ENCODE measurements around the gene HGFAC. TPM values are rescaled to one million over a fixed set of nuclear protein-coding genes. Genes with fewer than 3 reads are reported as not detected.

Gene HGFAC
- total and polyA plus RNA-seq, 4 experiments from 2014 or later: 0.17 TPM; not detected in 3

GRCh38 chr4:3429651-3430050 is 12.1 kb upstream of the HGFAC start:
- Mint-ChIP-seq H3K9me3 (no peaks in the 10 kb centered on the region), H3K27ac (no peak overlapping the region), H3K27me3 (no peaks in the 10 kb centered on the region), H3K36me3 (peaks cover 0 to 4% of the 10 kb centered on the region in 2 donors), H3K4me3 (no peak overlapping the region), H3K4me1 (no peaks in the 10 kb centered on the region)
- Histone ChIP-seq H3K36me3 (ENCODE audit: insufficient read depth, low read length) (no peaks in the 10 kb centered on the region), H3K27me3 (ENCODE audit: insufficient read depth, low read length) (no peaks in the 10 kb centered on the region), H3K4me3 (ENCODE audit: low read length in 2 of 2) (no peak overlapping the region), H3K4me1 (ENCODE audit: insufficient read depth, low read length) (no peaks in the 10 kb centered on the region), H3K9me3 (ENCODE audit: control insufficient read depth in 1 of 2, low read length in 2 of 2) (no peaks in the 10 kb centered on the region), H3K27ac (ENCODE audit: low read depth, low read length) (no peak overlapping the region)
- intact Hi-C loops (cut with micrococcal nuclease): no loop called here
- CTCF ChIA-PET (ENCODE audit: partially characterized antibody): no interaction called here
- POLR2A ChIA-PET (ENCODE audit: partially characterized antibody): no interaction called here
- no peak for DNase-seq

DNA sequence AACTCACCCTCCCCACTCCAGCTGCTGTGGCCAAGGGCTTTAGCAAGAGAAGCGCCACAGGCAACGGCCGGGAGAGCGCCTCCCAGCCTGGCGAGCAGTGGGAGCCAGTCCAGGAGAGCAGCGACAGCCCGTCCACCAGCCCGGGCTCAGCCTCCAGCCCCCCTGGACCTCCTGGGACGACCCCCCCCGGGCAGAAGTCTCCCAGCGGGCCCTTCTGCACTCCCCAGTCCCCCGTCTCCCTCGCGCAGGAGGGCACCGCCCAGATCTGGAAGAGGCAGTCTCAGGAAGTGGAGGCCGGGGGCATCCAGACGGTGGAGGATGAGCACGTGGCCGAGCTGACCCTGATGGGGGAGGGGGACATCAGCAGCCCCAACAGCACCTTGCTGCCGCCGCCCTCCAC is 11.2 kb upstream of the HGFAC start:
- ChIA-PET POLR2A (ENCODE audit: partially characterized antibody) (no interaction called here), CTCF (ENCODE audit: partially characterized antibody) (no interaction called here)
- H3K4me3 Mint-ChIP-seq: no peak overlapping the region
- no peaks in the 10 kb centered on the region for H3K9me3 ChIP-seq (ENCODE audit: control insufficient read depth in 1 of 2, low read length in 2 of 2)
- H3K4me3 ChIP-seq (ENCODE audit: low read length in 2 of 2): no peak overlapping the region
- no peaks in the 10 kb centered on the region for H3K36me3 ChIP-seq (ENCODE audit: insufficient read depth, low read length)
- no peak overlapping the region for H3K27ac Mint-ChIP-seq
- H3K4me1 ChIP-seq (ENCODE audit: insufficient read depth, low read length): no peaks in the 10 kb centered on the region
- H3K36me3 Mint-ChIP-seq: peaks cover 0 to 4% of the 10 kb centered on the region in 2 donors
- no peaks in the 10 kb centered on the region for H3K4me1 Mint-ChIP-seq
- no peak overlapping the region for H3K27ac ChIP-seq (ENCODE audit: low read depth, low read length)
- H3K27me3 Mint-ChIP-seq: no peaks in the 10 kb centered on the region
- no peaks in the 10 kb centered on the region for H3K9me3 Mint-ChIP-seq
- H3K27me3 ChIP-seq (ENCODE audit: insufficient read depth, low read length): no peaks in the 10 kb centered on the region
- intact Hi-C loops (cut with micrococcal nuclease): no loop called here
- DNase-seq: no peak

- Histone ChIP-seq H3K4me3 (ENCODE audit: low read length in 2 of 2) (no peak overlapping the region), H3K27me3 (ENCODE audit: insufficient read depth, low read length) (no peaks in the 10 kb centered on the region), H3K4me1 (ENCODE audit: insufficient read depth, low read length) (no peaks in the 10 kb centered on the region), H3K9me3 (ENCODE audit: control insufficient read depth in 1 of 2, low read length in 2 of 2) (no peaks in the 10 kb centered on the region), H3K27ac (ENCODE audit: low read depth, low read length) (no peak overlapping the region), H3K36me3 (ENCODE audit: insufficient read depth, low read length) (no peaks in the 10 kb centered on the region)
- Mint-ChIP-seq H3K9me3 (no peaks in the 10 kb centered on the region), H3K4me1 (no peaks in the 10 kb centered on the region), H3K4me3 (no peak overlapping the region), H3K27me3 (no peaks in the 10 kb centered on the region), H3K36me3 (peaks cover 0 to 4% of the 10 kb centered on the region in 2 donors), H3K27ac (no peak overlapping the region)
- ChIA-PET CTCF (ENCODE audit: partially characterized antibody) (no interaction called here), POLR2A (ENCODE audit: partially characterized antibody) (no interaction called here)
- intact Hi-C loops (cut with micrococcal nuclease): no loop called here
- no peak for DNase-seq
Observed at GRCh38 chr4:3431446-3431993, 10.2 kb upstream of the HGFAC start.

- ChIA-PET CTCF (ENCODE audit: partially characterized antibody) (no interaction called here), POLR2A (ENCODE audit: partially characterized antibody) (no interaction called here)
- Mint-ChIP-seq H3K9me3 (no peaks in the 10 kb centered on the region), H3K27me3 (no peaks in the 10 kb centered on the region), H3K36me3 (peaks cover 0 to 4% of the 10 kb centered on the region in 2 donors), H3K4me1 (no peaks in the 10 kb centered on the region), H3K4me3 (no peak overlapping the region), H3K27ac (no peak overlapping the region)
- H3K27ac ChIP-seq (ENCODE audit: low read depth, low read length): no peak overlapping the region
- no peaks in the 10 kb centered on the region for H3K36me3 ChIP-seq (ENCODE audit: insufficient read depth, low read length)
- DNase-seq: no peak
- intact Hi-C loops (cut with micrococcal nuclease): no loop called here
- H3K4me3 ChIP-seq (ENCODE audit: low read length in 2 of 2): no peak overlapping the region
- H3K9me3 ChIP-seq (ENCODE audit: control insufficient read depth in 1 of 2, low read length in 2 of 2): no peaks in the 10 kb centered on the region
- H3K27me3 ChIP-seq (ENCODE audit: insufficient read depth, low read length): no peaks in the 10 kb centered on the region
- H3K4me1 ChIP-seq (ENCODE audit: insufficient read depth, low read length): no peaks in the 10 kb centered on the region
Observed at GRCh38 chr4:3432381-3432790, 9.4 kb upstream of the HGFAC start.

GRCh38 chr4:3433138-3433869 is 8.5 kb upstream of the HGFAC start:
- Mint-ChIP-seq H3K4me1 (no peaks in the 10 kb centered on the region), H3K27me3 (no peaks in the 10 kb centered on the region), H3K36me3 (peaks cover 0 to 3% of the 10 kb centered on the region in 2 donors), H3K9me3 (no peaks in the 10 kb centered on the region), H3K4me3 (no peak overlapping the region), H3K27ac (no peak overlapping the region)
- Histone ChIP-seq H3K4me3 (ENCODE audit: low read length in 2 of 2) (no peak overlapping the region), H3K9me3 (ENCODE audit: control insufficient read depth in 1 of 2, low read length in 2 of 2) (no peaks in the 10 kb centered on the region), H3K4me1 (ENCODE audit: insufficient read depth, low read length) (no peaks in the 10 kb centered on the region), H3K27ac (ENCODE audit: low read depth, low read length) (no peak overlapping the region), H3K36me3 (ENCODE audit: insufficient read depth, low read length) (no peaks in the 10 kb centered on the region), H3K27me3 (ENCODE audit: insufficient read depth, low read length) (no peaks in the 10 kb centered on the region)
- intact Hi-C loops (cut with micrococcal nuclease): no loop called here
- ChIA-PET POLR2A (ENCODE audit: partially characterized antibody) (no interaction called here), CTCF (ENCODE audit: partially characterized antibody) (no interaction called here)
- DNase-seq: no peak

DNA sequence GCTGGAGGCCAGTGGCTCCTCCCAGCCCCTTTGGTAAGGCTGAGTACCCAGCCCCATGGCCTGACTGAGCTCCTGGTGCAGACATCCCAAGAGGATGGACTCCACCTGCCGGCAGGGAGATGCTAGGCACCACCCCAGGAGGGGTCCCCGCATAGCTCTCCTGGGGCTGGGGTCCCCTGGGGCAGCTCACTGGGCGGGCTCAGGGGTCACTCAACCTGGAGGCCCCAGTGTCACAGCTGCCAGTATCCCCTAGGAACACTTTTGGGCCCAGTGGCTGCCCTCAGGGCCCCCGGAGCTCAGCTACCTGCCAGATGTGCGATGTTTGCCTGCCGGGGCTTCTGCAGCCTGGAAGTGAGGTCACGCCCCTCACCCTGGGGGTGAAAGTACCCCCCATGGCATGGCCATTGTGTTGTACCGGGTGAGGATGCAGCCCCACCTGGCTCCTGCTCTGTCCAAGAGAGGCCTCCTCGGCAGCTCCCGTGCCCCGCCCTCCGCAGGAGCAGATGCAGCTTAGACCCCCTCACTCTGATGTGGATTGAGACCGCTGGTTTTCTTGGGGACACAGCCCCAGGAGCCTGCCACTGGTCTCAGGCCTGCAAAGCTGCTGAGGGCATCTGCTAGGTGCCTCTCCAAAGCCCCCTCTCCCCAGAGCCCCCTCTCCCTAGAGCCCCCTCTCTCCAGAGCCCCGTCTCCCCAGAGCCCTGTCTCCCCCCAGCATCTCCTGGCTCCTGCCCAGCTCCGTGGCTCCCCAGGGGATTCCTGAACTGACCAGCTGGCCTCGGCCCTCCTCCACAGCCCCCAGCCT is 6.7 kb upstream of the HGFAC start:
- CTCF ChIA-PET (ENCODE audit: partially characterized antibody): no interaction called here

GRCh38 chr4:3435686-3435956 is 6.1 kb upstream of the HGFAC start:
- ChIA-PET POLR2A (ENCODE audit: partially characterized antibody) (no interaction called here), CTCF (ENCODE audit: partially characterized antibody) (no interaction called here)
- Mint-ChIP-seq H3K9me3 (no peaks in the 10 kb centered on the region), H3K4me1 (no peaks in the 10 kb centered on the region), H3K36me3 (no peaks in the 10 kb centered on the region), H3K27me3 (no peaks in the 10 kb centered on the region), H3K4me3 (no peak overlapping the region), H3K27ac (no peak overlapping the region)
- H3K4me1 ChIP-seq (ENCODE audit: insufficient read depth, low read length): no peaks in the 10 kb centered on the region
- no peak for DNase-seq
- H3K4me3 ChIP-seq (ENCODE audit: low read length in 2 of 2): no peak overlapping the region
- H3K27me3 ChIP-seq (ENCODE audit: insufficient read depth, low read length): no peaks in the 10 kb centered on the region
- no peak overlapping the region for H3K27ac ChIP-seq (ENCODE audit: low read depth, low read length)
- no peaks in the 10 kb centered on the region for H3K9me3 ChIP-seq (ENCODE audit: control insufficient read depth in 1 of 2, low read length in 2 of 2)
- no peaks in the 10 kb centered on the region for H3K36me3 ChIP-seq (ENCODE audit: insufficient read depth, low read length)
- intact Hi-C loops (cut with micrococcal nuclease): no loop called here

More for the DNA sequence above, 6.7 kb upstream of the HGFAC start:
- H3K4me1 ChIP-seq (ENCODE audit: insufficient read depth, low read length): no peaks in the 10 kb centered on the region
- Mint-ChIP-seq H3K9me3 (no peaks in the 10 kb centered on the region), H3K36me3 (no peaks in the 10 kb centered on the region), H3K4me1 (no peaks in the 10 kb centered on the region), H3K27ac (no peak overlapping the region), H3K4me3 (no peak overlapping the region), H3K27me3 (no peaks in the 10 kb centered on the region)
- H3K36me3 ChIP-seq (ENCODE audit: insufficient read depth, low read length): no peaks in the 10 kb centered on the region
- H3K27me3 ChIP-seq (ENCODE audit: insufficient read depth, low read length): no peaks in the 10 kb centered on the region
- H3K9me3 ChIP-seq (ENCODE audit: control insufficient read depth in 1 of 2, low read length in 2 of 2): no peaks in the 10 kb centered on the region
- DNase-seq: no peak
- intact Hi-C loops (cut with micrococcal nuclease): no loop called here
- POLR2A ChIA-PET (ENCODE audit: partially characterized antibody): no interaction called here
- no peak overlapping the region for H3K4me3 ChIP-seq (ENCODE audit: low read length in 2 of 2)
- no peak overlapping the region for H3K27ac ChIP-seq (ENCODE audit: low read depth, low read length)

Measured in CD4-positive, alpha-beta memory T cell (primary cell).